GM23338 (cell line): Measurements from ENCODE around the gene C20orf173.

Source experiments
- EZH2 ChIP-seq: fragments of 200-600 bp; sonication (generic); IDR thresholded peaks from one replicate; pipeline ENCODE4 v1.8.0; 2017; ENCODE audit warnings: antibody characterized with exemption, mild to moderate bottlenecking, low read depth; ENCODE audit not compliant: unreplicated experiment
- EZH2phosphoT487 ChIP-seq: fragments of 200-600 bp; sonication (generic); IDR thresholded peaks from one replicate; pipeline ENCODE4 v1.8.1; 2018; ENCODE audit warnings: antibody characterized with exemption; ENCODE audit not compliant: unreplicated experiment
- POLR2AphosphoS5 ChIP-seq: IDR thresholded peaks from 2 replicates; pipeline ENCODE4 v1.6.1; 2016; ENCODE audit warnings: antibody characterized with exemption, low read depth
- ZNF331 ChIP-seq: fragments of 250-450 bp; sonication (Bioruptor Pico); IDR thresholded peaks from 2 replicates; pipeline ENCODE4 v1.5.0; 2020; ENCODE audit warnings: low read depth, mild to moderate bottlenecking, moderate library complexity
- TF ChIP-seq, protein P1 (sequence below), 2 experiments: fragments of 200-600 bp in 1 of 2; sonication (generic) in 1 of 2; conservative IDR thresholded peaks; 2 replicates each; pipeline versions ENCODE4 v1.5.1 to v1.6.1; 2016 to 2017; ENCODE audit warnings: antibody characterized with exemption in 2 of 2, low read depth in 2 of 2, mild to moderate bottlenecking in 2 of 2, moderate library complexity in 1 of 2
- TF ChIP-seq, protein P2 (sequence below): IDR thresholded peaks from 2 replicates; pipeline ENCODE4 v1.6.1; 2016; ENCODE audit warnings: antibody characterized with exemption
- TF ChIP-seq, protein P3 (sequence below): IDR thresholded peaks from one replicate; pipeline ENCODE4 v1.6.1; 2018; ENCODE audit warnings: antibody characterized with exemption; ENCODE audit not compliant: unreplicated experiment

- TF ChIP-seq, protein P1, sequence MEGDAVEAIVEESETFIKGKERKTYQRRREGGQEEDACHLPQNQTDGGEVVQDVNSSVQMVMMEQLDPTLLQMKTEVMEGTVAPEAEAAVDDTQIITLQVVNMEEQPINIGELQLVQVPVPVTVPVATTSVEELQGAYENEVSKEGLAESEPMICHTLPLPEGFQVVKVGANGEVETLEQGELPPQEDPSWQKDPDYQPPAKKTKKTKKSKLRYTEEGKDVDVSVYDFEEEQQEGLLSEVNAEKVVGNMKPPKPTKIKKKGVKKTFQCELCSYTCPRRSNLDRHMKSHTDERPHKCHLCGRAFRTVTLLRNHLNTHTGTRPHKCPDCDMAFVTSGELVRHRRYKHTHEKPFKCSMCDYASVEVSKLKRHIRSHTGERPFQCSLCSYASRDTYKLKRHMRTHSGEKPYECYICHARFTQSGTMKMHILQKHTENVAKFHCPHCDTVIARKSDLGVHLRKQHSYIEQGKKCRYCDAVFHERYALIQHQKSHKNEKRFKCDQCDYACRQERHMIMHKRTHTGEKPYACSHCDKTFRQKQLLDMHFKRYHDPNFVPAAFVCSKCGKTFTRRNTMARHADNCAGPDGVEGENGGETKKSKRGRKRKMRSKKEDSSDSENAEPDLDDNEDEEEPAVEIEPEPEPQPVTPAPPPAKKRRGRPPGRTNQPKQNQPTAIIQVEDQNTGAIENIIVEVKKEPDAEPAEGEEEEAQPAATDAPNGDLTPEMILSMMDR (conservative IDR thresholded peaks at IDR 0.05; ENCODE audit: low read depth in 2 of 2), result no peak
- no peak for TF ChIP-seq ZNF331
- TF ChIP-seq EZH2, result no peak
- no peak for TF ChIP-seq POLR2AphosphoS5
- TF ChIP-seq, protein P2, sequence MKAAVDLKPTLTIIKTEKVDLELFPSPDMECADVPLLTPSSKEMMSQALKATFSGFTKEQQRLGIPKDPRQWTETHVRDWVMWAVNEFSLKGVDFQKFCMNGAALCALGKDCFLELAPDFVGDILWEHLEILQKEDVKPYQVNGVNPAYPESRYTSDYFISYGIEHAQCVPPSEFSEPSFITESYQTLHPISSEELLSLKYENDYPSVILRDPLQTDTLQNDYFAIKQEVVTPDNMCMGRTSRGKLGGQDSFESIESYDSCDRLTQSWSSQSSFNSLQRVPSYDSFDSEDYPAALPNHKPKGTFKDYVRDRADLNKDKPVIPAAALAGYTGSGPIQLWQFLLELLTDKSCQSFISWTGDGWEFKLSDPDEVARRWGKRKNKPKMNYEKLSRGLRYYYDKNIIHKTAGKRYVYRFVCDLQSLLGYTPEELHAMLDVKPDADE, result no peak
- TF ChIP-seq, protein P3, sequence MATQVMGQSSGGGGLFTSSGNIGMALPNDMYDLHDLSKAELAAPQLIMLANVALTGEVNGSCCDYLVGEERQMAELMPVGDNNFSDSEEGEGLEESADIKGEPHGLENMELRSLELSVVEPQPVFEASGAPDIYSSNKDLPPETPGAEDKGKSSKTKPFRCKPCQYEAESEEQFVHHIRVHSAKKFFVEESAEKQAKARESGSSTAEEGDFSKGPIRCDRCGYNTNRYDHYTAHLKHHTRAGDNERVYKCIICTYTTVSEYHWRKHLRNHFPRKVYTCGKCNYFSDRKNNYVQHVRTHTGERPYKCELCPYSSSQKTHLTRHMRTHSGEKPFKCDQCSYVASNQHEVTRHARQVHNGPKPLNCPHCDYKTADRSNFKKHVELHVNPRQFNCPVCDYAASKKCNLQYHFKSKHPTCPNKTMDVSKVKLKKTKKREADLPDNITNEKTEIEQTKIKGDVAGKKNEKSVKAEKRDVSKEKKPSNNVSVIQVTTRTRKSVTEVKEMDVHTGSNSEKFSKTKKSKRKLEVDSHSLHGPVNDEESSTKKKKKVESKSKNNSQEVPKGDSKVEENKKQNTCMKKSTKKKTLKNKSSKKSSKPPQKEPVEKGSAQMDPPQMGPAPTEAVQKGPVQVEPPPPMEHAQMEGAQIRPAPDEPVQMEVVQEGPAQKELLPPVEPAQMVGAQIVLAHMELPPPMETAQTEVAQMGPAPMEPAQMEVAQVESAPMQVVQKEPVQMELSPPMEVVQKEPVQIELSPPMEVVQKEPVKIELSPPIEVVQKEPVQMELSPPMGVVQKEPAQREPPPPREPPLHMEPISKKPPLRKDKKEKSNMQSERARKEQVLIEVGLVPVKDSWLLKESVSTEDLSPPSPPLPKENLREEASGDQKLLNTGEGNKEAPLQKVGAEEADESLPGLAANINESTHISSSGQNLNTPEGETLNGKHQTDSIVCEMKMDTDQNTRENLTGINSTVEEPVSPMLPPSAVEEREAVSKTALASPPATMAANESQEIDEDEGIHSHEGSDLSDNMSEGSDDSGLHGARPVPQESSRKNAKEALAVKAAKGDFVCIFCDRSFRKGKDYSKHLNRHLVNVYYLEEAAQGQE, result no peak
- no peak for TF ChIP-seq EZH2phosphoT487
Observed at GRCh38 chr20:35479798-35480197, 49.7 kb downstream of the C20orf173 start.
